Duodenal mucosa (tissue), 2 donors: ENCODE results near the gene LYPD6B.

Source experiments
- H3K27ac ChIP-seq: one replicate; pipeline ENCODE4 v1.7.0; 2013; ENCODE audit warnings: low read depth, low read length
- H3K27me3 ChIP-seq, 2 donors: one replicate each; pipeline ENCODE4 v1.7.0; 2013; ENCODE audit warnings: low read length in 2 of 2, control low read depth in 1 of 2; ENCODE audit not compliant: insufficient read depth in 2 of 2, control insufficient read depth in 1 of 2
- H3K36me3 ChIP-seq, 2 donors: one replicate each; pipeline ENCODE4 v1.7.0; 2013; ENCODE audit warnings: low read length in 2 of 2, control low read depth in 1 of 2; ENCODE audit not compliant: insufficient read depth in 2 of 2, control insufficient read depth in 1 of 2
- H3K4me1 ChIP-seq, 2 donors: one replicate each; pipeline ENCODE4 v1.7.0; 2013; ENCODE audit warnings: low read length in 2 of 2, control low read depth in 1 of 2; ENCODE audit not compliant: insufficient read depth in 2 of 2, control insufficient read depth in 1 of 2
- H3K4me3 ChIP-seq, 2 donors: one replicate each; pipeline ENCODE4 v1.7.0; 2013; ENCODE audit warnings: low read length in 2 of 2, low read depth in 1 of 2
- H3K9ac ChIP-seq, 2 donors: one replicate each; pipeline ENCODE4 v1.7.0; 2013; ENCODE audit warnings: low read length in 2 of 2, low read depth in 1 of 2
- H3K9me3 ChIP-seq, 2 donors: one replicate each; pipeline ENCODE4 v1.7.0; 2013; ENCODE audit warnings: low read length in 2 of 2, control low read depth in 1 of 2; ENCODE audit not compliant: control insufficient read depth in 1 of 2

The LYPD6B gene

DNA sequence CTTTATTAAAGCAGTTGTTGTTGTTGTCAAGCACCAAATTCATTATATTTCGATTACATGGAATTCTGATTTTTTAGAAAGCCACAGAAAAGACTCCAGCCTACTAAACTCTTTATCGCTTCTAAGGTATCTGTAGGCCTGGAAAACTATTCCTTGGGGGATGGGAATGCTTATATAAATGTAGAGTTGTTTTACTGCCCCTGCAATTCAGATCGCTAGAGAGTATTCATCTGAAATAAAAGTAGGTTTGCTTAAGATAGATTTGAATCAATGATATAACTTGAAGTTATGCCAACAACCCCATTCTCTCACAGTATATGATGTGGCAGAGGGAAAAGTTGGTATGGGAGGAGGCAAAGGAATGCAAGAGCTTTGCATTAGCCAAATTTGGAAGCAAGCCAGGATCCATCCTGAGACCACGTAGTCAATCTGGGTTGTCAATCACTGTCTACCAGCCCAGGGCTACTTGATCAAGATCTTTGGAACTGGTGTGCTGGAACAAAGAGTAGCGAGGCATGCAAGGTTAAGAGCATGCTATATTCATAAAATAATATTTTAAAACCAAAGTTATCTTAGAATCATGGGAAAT, 95.9 kb downstream of the LYPD6B start:
- no peak overlapping the region for H3K4me3 ChIP-seq
- no peak overlapping the region for H3K27ac ChIP-seq
- no peaks in the 10 kb centered on the region for H3K27me3 ChIP-seq

GRCh38 chr2:149136111-149136510, 97.6 kb downstream of the LYPD6B start:
- peaks cover 0 to 5% of the 10 kb centered on the region in 2 donors for H3K4me1 ChIP-seq
- no peaks in the 10 kb centered on the region for H3K27me3 ChIP-seq
- H3K36me3 ChIP-seq: no peaks in the 10 kb centered on the region
- H3K4me3 ChIP-seq: no peak overlapping the region
- no peak overlapping the region for H3K9ac ChIP-seq
- no peak overlapping the region for H3K27ac ChIP-seq
- H3K9me3 ChIP-seq: no peaks in the 10 kb centered on the region

More for the DNA sequence above, 95.9 kb downstream of the LYPD6B start:
- no peaks in the 10 kb centered on the region for H3K9me3 ChIP-seq
- peaks cover 0 to 17% of the 10 kb centered on the region in 2 donors for H3K4me1 ChIP-seq
- no peaks in the 10 kb centered on the region for H3K36me3 ChIP-seq
- H3K9ac ChIP-seq: no peak overlapping the region

- H3K27me3 ChIP-seq: no peaks in the 10 kb centered on the region
- no peak overlapping the region for H3K27ac ChIP-seq
- H3K9me3 ChIP-seq: no peaks in the 10 kb centered on the region
- H3K9ac ChIP-seq: no peak overlapping the region
- H3K36me3 ChIP-seq: no peaks in the 10 kb centered on the region
- no peak overlapping the region for H3K4me3 ChIP-seq
- H3K4me1 ChIP-seq: peaks cover 0 to 6% of the 10 kb centered on the region in 2 donors
These were observed 102.5 kb downstream of the LYPD6B start for GRCh38 chr2:149141046-149141445.

DNA sequence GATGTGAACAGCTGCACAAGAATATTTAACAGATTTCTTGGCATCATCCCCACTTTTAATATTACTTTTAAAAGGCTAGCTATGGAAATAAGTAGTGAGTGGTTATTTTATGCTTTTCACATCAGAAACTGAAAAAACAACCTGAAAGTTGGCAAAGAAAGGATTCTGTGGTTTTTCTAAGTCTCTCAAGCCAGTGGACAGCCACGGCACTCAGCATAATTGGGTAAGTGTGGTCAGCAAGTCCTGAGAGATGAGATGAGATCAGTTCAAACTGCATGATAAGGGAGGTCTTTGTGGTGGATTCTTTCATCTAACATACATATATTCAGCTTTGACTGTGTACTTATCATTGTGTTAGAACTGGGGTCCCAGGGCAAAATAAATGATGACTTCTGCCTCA, 105.2 kb downstream of the LYPD6B start:
- H3K27me3 ChIP-seq: no peaks in the 10 kb centered on the region
- H3K36me3 ChIP-seq: no peaks in the 10 kb centered on the region
- no peak overlapping the region for H3K27ac ChIP-seq
- no peaks in the 10 kb centered on the region for H3K9me3 ChIP-seq
- no peak overlapping the region for H3K9ac ChIP-seq
- H3K4me1 ChIP-seq: peaks cover 0 to 6% of the 10 kb centered on the region in 2 donors
- no peak overlapping the region for H3K4me3 ChIP-seq

- Histone ChIP-seq H3K27me3 (no peaks in the 10 kb centered on the region), H3K9ac (no peak overlapping the region), H3K36me3 (no peaks in the 10 kb centered on the region), H3K9me3 (no peaks in the 10 kb centered on the region), H3K27ac (no peak overlapping the region), H3K4me1 (peaks cover 0 to 6% of the 10 kb centered on the region in 2 donors), H3K4me3 (no peak overlapping the region)
These were observed 107.1 kb downstream of the LYPD6B start for GRCh38 chr2:149145314-149146295.

- no peaks in the 10 kb centered on the region for H3K4me1 ChIP-seq
- H3K27me3 ChIP-seq: no peaks in the 10 kb centered on the region
- H3K36me3 ChIP-seq: no peaks in the 10 kb centered on the region
- H3K9ac ChIP-seq: no peak overlapping the region
- H3K27ac ChIP-seq: no peak overlapping the region
- H3K9me3 ChIP-seq: no peaks in the 10 kb centered on the region
- H3K4me3 ChIP-seq: no peak overlapping the region
These were observed 108.4 kb downstream of the LYPD6B start for GRCh38 chr2:149146876-149147275.

DNA sequence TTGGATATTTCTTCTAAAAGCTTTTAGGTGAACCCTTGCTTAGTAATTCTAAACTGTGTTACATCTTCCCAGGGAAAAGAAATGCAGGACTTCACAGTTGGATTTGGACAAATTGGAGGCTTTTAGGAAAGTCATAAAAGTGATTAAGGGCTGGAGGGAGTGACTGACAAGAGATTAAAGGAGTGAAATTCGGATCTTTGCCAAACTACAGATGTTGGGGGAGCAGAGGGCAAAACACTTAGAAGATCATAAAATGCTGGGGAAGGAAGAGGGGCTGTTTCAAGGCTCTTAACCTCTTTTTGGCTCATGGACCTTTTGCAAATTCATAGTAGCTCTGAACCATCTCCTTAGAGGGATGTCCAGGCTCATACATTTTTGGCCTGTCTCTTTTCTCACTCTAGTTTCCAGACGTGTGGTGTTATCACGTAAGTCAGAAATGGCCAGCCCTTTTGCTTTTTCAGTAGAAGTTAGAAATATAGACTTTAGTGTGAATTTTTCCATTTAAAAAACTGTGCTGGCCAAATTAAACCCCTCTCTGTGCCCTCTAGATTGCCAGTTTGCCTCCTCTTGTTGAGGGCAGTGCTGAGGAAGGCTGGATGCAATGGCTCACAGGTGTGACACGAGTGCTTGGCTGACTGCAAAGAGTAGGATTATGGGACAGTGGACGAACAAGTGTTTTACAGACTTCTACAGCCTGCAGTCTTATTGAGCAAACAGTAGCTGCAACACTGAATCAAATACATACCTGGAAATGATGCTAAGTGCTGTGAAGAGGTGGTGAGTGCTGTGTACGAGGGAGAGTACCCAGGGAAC, 109.9 kb downstream of the LYPD6B start:
- Histone ChIP-seq H3K27me3 (no peaks in the 10 kb centered on the region), H3K4me3 (no peak overlapping the region), H3K9me3 (no peaks in the 10 kb centered on the region), H3K4me1 (no peaks in the 10 kb centered on the region), H3K36me3 (no peaks in the 10 kb centered on the region), H3K9ac (no peak overlapping the region), H3K27ac (no peak overlapping the region)

DNA sequence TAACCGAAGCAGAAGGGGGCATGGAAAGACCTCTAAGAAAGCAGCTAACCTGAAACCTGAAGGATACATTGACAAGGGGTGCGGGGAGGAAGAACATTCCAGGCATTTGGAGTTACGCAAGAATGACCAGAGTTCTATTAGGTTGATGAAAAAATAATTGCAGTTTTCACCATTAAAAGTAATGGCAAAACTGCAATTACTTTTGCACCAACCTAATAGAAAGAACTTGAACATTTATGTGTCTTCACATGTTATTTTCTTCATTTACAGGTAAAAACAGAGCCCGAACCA, 110.5 kb downstream of the LYPD6B start:
- no peak overlapping the region for H3K4me3 ChIP-seq
- H3K9me3 ChIP-seq: no peaks in the 10 kb centered on the region
- H3K27ac ChIP-seq: no peak overlapping the region
- no peaks in the 10 kb centered on the region for H3K4me1 ChIP-seq
- no peaks in the 10 kb centered on the region for H3K36me3 ChIP-seq
- no peak overlapping the region for H3K9ac ChIP-seq
- no peaks in the 10 kb centered on the region for H3K27me3 ChIP-seq

DNA sequence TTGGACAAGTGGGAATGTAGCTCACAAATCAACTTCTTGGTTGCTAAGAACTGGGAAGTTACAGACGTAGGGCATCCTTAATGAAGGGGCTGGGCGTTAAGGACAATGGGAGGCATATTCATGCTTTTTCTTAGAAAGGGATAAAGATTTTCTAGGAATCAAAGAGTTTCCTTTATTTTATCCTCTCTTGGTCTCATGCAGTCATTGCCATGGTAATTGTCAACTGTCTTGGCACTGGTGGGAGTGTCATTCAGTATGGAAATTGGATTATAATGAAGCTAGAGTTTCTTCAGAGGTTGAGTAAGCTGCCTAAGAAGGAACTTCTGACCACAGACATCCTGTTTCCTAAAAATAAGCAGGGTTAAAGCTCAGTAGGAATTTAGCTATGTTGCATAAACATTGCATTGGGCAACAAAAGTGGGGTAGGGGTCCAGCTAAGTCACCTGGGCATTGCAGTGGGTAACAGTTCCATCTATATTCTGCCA, 114.0 kb downstream of the LYPD6B start:
- H3K27me3 ChIP-seq: no peaks in the 10 kb centered on the region
- H3K36me3 ChIP-seq: no peaks in the 10 kb centered on the region
- H3K9me3 ChIP-seq: no peaks in the 10 kb centered on the region
- H3K9ac ChIP-seq: no peak overlapping the region
- H3K4me3 ChIP-seq: no peak overlapping the region
- peaks cover 0 to 3% of the 10 kb centered on the region in 2 donors for H3K4me1 ChIP-seq
- H3K27ac ChIP-seq: no peak overlapping the region
